GM23338 (cell line): ENCODE results near the gene MORC2. TPM values are rescaled to one million over a fixed set of nuclear protein-coding genes. Genes with fewer than 3 reads are reported as not detected.

ENCODE experiments used
- ATAC-seq: fragments of 200-7000 bp; cut with Tn5 transposase; 3 replicates; pipeline ENCODE4 v1.9.1; 2020
- DNase-seq: peaks from one replicate; pipeline ENCODE4 v3.0.0-alpha.2; 2015; ENCODE audit warnings: low spot score
- H2AFZ ChIP-seq: fragments of 200-600 bp; sonication (generic); 2 replicates; pipeline ENCODE4 v1.8.0; 2016; ENCODE audit warnings: antibody characterized with exemption, mild to moderate bottlenecking, moderate library complexity
- H3F3A ChIP-seq: fragments of 200-600 bp; sonication (generic); replicated peaks from 2 replicates; pipeline ENCODE4 v1.8.0; 2017; ENCODE audit warnings: antibody characterized with exemption, mixed run types, low read depth
- H3K27ac ChIP-seq: fragments of 200-600 bp; sonication (generic); 2 replicates; pipeline ENCODE4 v1.6.1; 2016; ENCODE audit warnings: low read depth
- H3K27me3 ChIP-seq: fragments of 200-600 bp; sonication (generic); 2 replicates; pipeline ENCODE4 v1.8.0; 2016; ENCODE audit warnings: mild to moderate bottlenecking, mixed run types, moderate library complexity; ENCODE audit not compliant: insufficient read depth
- H3K36me3 ChIP-seq: fragments of 200-600 bp; sonication (generic); 2 replicates; pipeline ENCODE4 v1.8.0; 2016; ENCODE audit warnings: mild to moderate bottlenecking; ENCODE audit not compliant: insufficient read depth
- H3K4me1 ChIP-seq: fragments of 200-600 bp; sonication (generic); 2 replicates; pipeline ENCODE4 v1.8.0; 2016; ENCODE audit warnings: mild to moderate bottlenecking, moderate library complexity; ENCODE audit not compliant: insufficient read depth
- H3K4me2 ChIP-seq: fragments of 200-600 bp; sonication (generic); 2 replicates; pipeline ENCODE4 v1.7.1; 2017; ENCODE audit warnings: mixed run types
- H3K4me3 ChIP-seq: fragments of 200-600 bp; sonication (generic); 2 replicates; pipeline ENCODE4 v1.6.1; 2016; ENCODE audit warnings: mixed run types
- H3K79me2 ChIP-seq: fragments of 200-600 bp; sonication (generic); replicated peaks from 2 replicates; pipeline ENCODE4 v1.8.0; 2017; ENCODE audit warnings: mild to moderate bottlenecking; ENCODE audit not compliant: insufficient read depth
- H3K9me2 ChIP-seq: fragments of 200-600 bp; sonication (generic); 2 replicates; pipeline ENCODE4 v1.8.0; 2017; ENCODE audit not compliant: insufficient read depth
- H4K20me1 ChIP-seq: fragments of 200-600 bp; sonication (generic); replicated peaks from 2 replicates; pipeline ENCODE4 v1.8.0; 2017; ENCODE audit warnings: mild to moderate bottlenecking; ENCODE audit not compliant: insufficient read depth
- H3K27ac Mint-ChIP-seq: 2 replicates; pipeline ENCODE4 v1.8.0; 2020; ENCODE audit warnings: inconsistent platforms, mild to moderate bottlenecking, moderate library complexity, mixed read lengths
- H3K27me3 Mint-ChIP-seq: 3 replicates; pipeline ENCODE4 v1.8.0; 2022; ENCODE audit warnings: low read depth, mild to moderate bottlenecking, moderate library complexity, mixed read lengths, inconsistent platforms; ENCODE audit not compliant: insufficient read depth, poor library complexity
- H3K36me3 Mint-ChIP-seq: 3 replicates; pipeline ENCODE4 v1.8.0; 2021; ENCODE audit warnings: low read depth, mild to moderate bottlenecking, inconsistent platforms, moderate library complexity, mixed read lengths
- H3K4me1 Mint-ChIP-seq: 3 replicates; pipeline ENCODE4 v1.8.0; 2020; ENCODE audit warnings: mild to moderate bottlenecking, inconsistent platforms, mixed read lengths
- H3K4me3 Mint-ChIP-seq: 3 replicates; pipeline ENCODE4 v1.8.0; 2021; ENCODE audit warnings: moderate library complexity, mild to moderate bottlenecking, inconsistent platforms, mixed read lengths
- H3K9me3 Mint-ChIP-seq: 3 replicates; pipeline ENCODE4 v1.8.0; 2020; ENCODE audit warnings: moderate library complexity, mild to moderate bottlenecking, inconsistent platforms, mixed read lengths
- CTCF ChIP-seq, 2 experiments: fragments of 200-600 bp in 1 of 2; sonication (generic) in 1 of 2; conservative IDR thresholded peaks; 2 replicates each; pipeline versions ENCODE4 v1.5.1 to v1.6.1; 2016 to 2017; ENCODE audit warnings: antibody characterized with exemption in 2 of 2, low read depth in 2 of 2, mild to moderate bottlenecking in 2 of 2, moderate library complexity in 1 of 2
- ETS1 ChIP-seq: IDR thresholded peaks from 2 replicates; pipeline ENCODE4 v1.6.1; 2016; ENCODE audit warnings: antibody characterized with exemption
- EZH2 ChIP-seq: fragments of 200-600 bp; sonication (generic); IDR thresholded peaks from one replicate; pipeline ENCODE4 v1.8.0; 2017; ENCODE audit warnings: antibody characterized with exemption, mild to moderate bottlenecking, low read depth; ENCODE audit not compliant: unreplicated experiment
- JUNB ChIP-seq: IDR thresholded peaks from one replicate; pipeline ENCODE4 v1.6.1; 2016; ENCODE audit warnings: antibody characterized with exemption; ENCODE audit not compliant: unreplicated experiment
- ZNF114 ChIP-seq: fragments of 250-450 bp; sonication (Bioruptor Pico); IDR thresholded peaks from 2 replicates; pipeline ENCODE4 v1.5.0; 2020; ENCODE audit warnings: mild to moderate bottlenecking, moderate library complexity
- ZNF331 ChIP-seq: fragments of 250-450 bp; sonication (Bioruptor Pico); IDR thresholded peaks from 2 replicates; pipeline ENCODE4 v1.5.0; 2020; ENCODE audit warnings: low read depth, mild to moderate bottlenecking, moderate library complexity
- ZNF462 ChIP-seq: fragments of 250-450 bp; sonication (Bioruptor Pico); IDR thresholded peaks from 2 replicates; pipeline ENCODE4 v1.5.0; 2020; ENCODE audit warnings: mild to moderate bottlenecking, moderate library complexity
- polyA plus RNA-seq: library from polyadenylated mRNA; unstranded; fragments of >200 nt; fragmentation: Nextera tagmentation; extraction: Ambion mirVana; gene quantifications from 2 replicates; pipeline ENCODE4 v1.2.1, GENCODE V29; 2016
- total RNA-seq: library from RNA; depleted of rRNA; stranded (reverse); fragments of >200 nt; shearing (Covaris generic); gene quantifications from 2 replicates; pipeline ENCODE4 v1.2.3, GENCODE V29; 2014

The MORC2 gene
- total and polyA plus RNA-seq, 2 experiments from 2014 or later = 33.1 to 63.8 TPM

DNA sequence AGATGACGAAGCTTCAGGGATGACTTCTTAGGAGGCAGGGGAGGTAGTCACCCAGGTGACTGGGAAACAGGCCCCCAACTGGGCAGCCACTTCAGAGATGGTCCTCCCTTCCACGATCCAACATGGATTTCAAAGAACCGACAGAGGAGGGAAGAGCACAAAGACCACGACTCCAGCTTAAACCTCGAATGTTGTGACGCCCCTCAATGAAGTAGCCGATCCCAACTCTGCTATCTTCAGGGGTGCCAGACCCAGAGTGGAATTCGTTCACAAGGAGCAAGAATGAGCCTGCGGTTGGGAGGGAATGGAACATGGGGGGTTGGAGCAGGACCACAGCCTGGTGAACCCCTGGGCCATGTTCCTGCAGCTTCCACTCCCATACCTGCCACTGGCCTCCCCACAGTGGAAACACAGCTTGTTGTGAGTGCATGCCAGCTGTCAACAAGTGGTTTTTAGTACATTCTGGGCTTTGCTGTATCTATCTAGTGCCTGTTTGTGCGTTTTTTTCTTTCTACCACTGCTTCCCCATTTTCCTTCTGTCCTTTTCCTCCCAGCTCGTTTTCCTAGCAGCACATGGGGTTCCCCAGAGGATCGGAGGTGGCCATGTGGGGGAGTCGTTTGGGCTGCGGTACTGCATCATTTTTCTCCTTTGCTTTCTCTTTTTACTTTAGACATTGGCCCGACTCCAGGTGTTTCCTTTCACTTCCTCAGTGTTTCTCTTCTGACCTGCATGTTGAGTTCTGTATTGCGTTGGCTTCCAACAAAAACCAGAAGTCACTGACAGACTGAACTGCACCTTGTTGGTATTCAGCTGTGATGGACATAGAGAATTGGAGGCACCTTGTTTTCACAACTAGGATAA is 65.8 kb downstream of the MORC2 start (continued):
- no peak for TF ChIP-seq ZNF462 (CRISPR knock-in tag)
- no peak for TF ChIP-seq ETS1
- no peak for TF ChIP-seq EZH2
- no peak for TF ChIP-seq JUNB
- no peak for TF ChIP-seq ZNF114

DNA sequence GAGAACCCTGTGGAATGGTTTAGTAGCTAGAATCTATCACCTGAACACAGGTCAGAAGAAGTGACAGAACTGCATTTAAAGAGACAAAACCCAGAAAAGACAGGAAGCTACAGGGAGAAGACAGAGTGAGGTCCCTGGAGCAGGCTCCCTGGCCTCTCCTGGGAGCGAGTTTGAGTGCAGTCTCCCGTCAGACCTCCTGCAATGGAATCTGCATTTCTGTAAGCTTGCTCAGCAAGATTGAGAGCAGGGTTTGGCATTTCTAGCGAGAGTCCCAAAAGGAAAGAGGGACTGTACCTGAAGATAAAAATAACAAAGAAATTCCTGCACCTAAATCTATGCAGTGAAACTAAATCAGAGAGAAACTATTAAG is 74.2 kb downstream of the MORC2 start:
- H2AFZ ChIP-seq = no peak overlapping the region
- no peaks in the 10 kb centered on the region; the same call in 2 of the 3 replicates for H3K9me3 Mint-ChIP-seq
- H3K36me3 Mint-ChIP-seq = peaks cover 28% of the 10 kb centered on the region
- peaks cover under 1% of the 10 kb centered on the region; the same call in 1 of the 2 replicates for H3K36me3 ChIP-seq
- no peak overlapping the region; the same call in 1 of the 2 replicates for H3K27ac ChIP-seq
- no peak overlapping the region; the same call in 2 of the 3 replicates for H3K4me3 Mint-ChIP-seq
- H3K79me2 ChIP-seq = no peaks in the 10 kb centered on the region
- H3K4me2 ChIP-seq = no peak overlapping the region
- ATAC-seq (peak; percentile 65), DNase-seq (peak; percentile 30)
- H3K27me3 Mint-ChIP-seq = peaks cover 8% of the 10 kb centered on the region
- H3K27ac Mint-ChIP-seq = no peak overlapping the region
- no peaks in the 10 kb centered on the region for H3K4me1 ChIP-seq
- H3K9me2 ChIP-seq = no peaks in the 10 kb centered on the region
- no peaks in the 10 kb centered on the region for H4K20me1 ChIP-seq
- H3K4me3 ChIP-seq = no peak overlapping the region
- H3K27me3 ChIP-seq = no peaks in the 10 kb centered on the region
- no peaks in the 10 kb centered on the region for H3F3A ChIP-seq
- H3K4me1 Mint-ChIP-seq = peaks cover 20% of the 10 kb centered on the region
- TF ChIP-seq ZNF331 = no peak
- no peak for TF ChIP-seq ETS1
- no peak for TF ChIP-seq CTCF (conservative IDR thresholded peaks at IDR 0.05; ENCODE audit: low read depth in 2 of 2)
- TF ChIP-seq ZNF114 = no peak
